SK-N-DZ (cell line): ENCODE measurements around the gene COP1.

Experiments
- DNase-seq: peaks from one replicate; pipeline ENCODE4 v3.0.0-alpha.2; 2015; ENCODE audit warnings: low spot score

COP1 gene

DNA sequence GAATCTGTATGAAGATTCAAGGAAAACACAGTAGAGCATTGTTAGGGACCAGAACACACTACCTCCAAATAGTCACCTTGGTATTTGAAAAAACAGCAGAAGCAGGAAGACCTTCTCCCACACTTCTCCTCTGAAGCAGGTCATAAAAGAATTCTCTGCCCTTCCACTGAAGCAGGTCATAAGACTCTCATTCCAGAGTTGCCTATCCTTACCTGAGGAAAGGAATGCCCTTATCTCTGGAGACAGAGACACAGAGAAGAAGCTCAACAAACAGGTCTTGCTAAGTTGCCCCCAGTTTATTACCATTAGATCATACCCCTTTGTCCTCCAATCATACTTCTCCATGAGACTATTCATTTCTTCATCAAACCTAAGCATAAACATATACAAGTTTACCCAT is 237.9 kb downstream of the COP1 start:
- DNase-seq: no peak

GRCh38 chr1:175968486-175969172 is 238.5 kb downstream of the COP1 start:
- no peak for DNase-seq

GRCh38 chr1:175963740-175964139 is 243.3 kb downstream of the COP1 start:
- DNase-seq: no peak

DNA sequence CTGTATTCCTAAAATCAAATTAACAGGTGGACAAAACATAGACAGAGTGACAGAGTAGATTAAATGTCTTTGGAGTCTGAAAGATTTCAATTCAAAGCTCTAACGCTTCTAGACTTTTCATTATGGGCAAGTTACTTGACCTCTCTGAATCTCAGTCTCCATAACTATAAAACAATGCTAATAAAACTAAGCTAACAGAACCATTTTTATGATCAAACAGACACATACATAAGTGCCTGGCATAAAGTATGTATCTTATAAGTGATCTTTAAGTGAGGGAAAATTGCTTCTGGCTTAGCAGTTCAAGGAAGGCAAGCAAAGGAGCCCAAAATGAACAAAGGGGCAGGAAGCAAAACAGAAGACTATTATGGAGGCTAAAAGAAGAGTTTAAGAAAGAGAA is 246.9 kb downstream of the COP1 start:
- no peak for DNase-seq

DNA sequence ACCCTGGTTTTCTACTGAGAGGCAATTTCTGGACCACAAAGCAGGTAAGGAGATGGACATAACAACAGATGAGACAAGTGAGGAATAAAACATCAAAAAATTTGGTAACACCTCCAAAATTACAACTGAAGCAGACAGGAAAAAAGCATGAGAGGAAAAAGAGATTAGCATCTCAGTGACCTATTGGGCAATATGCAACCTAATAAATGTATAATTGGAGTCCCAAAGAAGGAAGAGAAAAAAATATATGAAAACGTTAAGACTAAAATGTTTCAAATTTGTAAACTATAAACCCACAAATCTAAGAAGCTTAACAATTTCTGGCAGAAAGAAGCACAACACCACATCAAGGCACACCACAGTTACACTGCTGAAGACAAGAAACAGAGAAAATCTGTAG is 255.5 kb downstream of the COP1 start:
- no peak for DNase-seq

GRCh38 chr1:175947771-175948170 is 259.3 kb downstream of the COP1 start:
- no peak for DNase-seq

GRCh38 chr1:175944591-175944990 is 262.5 kb downstream of the COP1 start:
- DNase-seq: no peak

DNA sequence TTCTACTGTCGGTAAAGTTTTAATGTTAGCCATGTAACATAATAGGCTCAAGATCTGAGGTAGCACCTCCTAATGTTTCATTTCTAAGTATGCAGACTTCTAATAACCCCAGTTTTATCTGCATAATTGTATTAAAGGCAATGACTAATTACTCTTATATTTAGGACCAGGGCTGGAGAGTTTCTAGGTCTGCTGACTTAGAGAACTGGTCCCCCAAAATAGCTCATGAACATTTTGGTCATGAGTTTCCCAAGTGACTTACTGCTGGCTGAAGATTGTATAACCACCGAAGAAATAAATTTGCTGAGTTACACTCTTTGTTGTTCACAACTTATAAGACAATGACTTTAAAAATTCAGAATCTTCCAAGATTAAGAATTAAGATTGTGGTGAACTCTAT is 265.9 kb downstream of the COP1 start:
- no peak for DNase-seq

DNA sequence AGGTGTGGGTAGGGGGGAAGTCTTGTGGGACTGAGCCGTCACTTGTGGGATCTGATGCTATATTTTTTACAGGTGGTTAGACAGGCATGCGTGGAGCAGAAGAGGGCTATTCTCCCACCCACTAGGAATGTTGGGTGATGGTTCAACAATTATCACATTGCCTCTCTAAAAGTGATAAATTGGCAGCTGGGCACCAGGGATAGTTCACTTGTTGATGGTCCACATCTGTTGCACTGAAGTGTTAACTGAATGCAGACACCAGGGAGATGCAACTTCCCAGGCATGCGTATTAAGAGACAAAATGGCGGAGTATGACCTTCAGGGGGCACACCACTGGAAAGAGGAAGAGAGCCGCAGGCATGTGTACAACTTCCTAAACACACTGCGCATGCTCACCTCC is 270.4 kb downstream of the COP1 start:
- no peak for DNase-seq

DNA sequence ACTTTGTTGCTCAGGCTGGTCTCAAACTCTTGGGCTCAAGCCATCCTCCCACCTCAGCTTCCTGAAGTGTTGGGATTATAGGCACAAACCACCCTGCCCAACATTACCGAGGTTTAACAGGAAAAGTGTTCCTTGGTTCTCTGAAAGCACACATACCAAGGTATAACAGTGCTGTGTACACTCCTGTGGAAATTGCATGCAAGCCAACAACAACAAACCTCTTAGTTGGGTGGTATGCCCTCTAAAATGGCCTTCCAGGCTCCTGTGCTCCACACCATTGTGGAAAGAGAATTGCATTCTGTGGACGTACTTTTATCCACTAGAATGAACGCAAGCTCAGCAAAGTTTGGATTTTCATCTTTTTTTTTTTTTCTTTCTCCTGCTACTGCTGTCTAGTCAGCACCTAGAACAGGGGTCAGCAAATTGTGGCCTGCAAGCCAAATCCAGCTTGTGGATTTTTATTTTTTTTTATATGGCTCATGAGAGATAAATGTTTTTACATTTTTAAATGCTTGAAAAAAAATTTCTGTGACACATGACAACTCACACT is 271.4 kb downstream of the COP1 start:
- no peak for DNase-seq

GRCh38 chr1:175935166-175935565 is 271.9 kb downstream of the COP1 start:
- no peak for DNase-seq

GRCh38 chr1:175933801-175934200 is 273.3 kb downstream of the COP1 start:
- no peak for DNase-seq

DNA sequence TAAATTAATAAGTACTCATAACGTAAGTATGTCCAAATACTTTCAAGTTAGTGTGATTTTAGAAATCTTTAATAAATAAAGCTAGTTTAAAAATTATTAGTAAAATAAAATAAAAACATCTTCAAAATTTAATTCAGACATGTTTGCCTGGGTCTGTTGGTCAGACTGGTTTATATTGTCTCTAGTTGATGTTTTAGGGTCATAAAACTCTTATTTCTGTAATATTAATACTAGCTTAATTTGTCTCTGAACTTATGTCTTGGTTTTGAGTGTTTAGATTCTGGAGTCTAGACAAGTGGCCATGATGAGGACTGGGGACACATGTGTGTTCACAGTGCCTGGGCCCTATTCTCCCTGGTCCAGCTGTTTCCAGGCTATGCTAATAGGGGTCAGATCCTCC is 279.1 kb downstream of the COP1 start:
- DNase-seq: no peak

GRCh38 chr1:175922254-175922881 is 284.7 kb downstream of the COP1 start:
- no peak for DNase-seq

DNA sequence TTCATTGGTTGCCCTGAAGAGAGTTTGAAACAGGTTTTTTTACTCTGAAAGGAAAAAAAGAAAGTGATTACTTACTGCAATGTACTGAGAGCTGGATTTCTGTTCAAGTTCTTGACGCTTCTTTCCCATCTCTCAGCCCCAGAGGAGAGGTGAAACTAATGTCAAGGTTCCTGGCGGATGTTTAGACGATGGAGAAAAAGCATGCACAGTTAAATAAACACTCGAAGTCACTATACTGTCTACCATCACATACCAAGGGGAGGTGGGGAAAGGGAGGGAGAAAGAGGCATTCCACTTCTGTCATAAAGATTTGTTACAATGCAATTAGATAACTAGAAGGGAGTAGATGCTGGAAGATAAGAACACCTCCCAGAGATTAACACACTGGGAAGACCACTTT is 286.7 kb downstream of the COP1 start:
- DNase-seq: no peak

DNA sequence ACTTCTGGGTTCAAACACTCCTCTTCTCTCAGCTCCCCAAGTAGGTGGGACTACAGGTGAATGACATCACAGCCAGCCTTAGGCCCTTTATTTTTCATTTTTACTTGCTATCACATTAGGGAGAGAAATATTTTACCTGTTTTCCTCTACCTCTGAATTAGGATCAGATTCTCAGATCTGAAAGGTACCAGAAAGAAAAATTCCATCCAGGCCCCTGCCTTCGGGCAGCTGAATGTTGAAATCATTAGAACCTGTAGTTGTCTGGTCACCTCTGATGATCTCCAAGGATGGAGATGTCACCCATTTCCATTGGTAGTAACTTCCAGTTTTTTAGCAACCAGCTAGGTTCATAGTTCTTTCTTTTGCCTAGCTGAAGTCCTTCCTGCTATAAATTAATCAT is 288.1 kb downstream of the COP1 start:
- DNase-seq: no peak

DNA sequence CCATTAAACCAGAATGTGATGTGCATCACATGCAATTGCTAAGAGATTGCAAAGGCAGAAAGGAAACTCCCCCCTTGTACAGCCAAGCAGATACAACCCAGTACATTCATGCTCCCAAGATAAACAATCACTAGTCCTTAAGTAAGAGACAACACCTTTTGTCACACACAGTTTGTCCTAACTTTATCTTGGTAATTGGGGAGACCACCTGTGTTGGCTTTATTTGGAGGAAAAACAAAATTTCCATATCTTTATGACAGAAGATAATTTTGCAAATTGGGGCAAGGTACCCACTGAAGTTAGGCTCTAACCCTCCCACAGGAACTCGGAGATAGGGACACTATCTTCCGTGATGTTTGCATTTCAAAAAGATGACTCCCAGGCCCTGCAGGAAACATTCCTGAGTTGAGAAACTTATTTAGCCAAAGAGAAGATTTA is 288.7 kb downstream of the COP1 start:
- DNase-seq: no peak

DNA sequence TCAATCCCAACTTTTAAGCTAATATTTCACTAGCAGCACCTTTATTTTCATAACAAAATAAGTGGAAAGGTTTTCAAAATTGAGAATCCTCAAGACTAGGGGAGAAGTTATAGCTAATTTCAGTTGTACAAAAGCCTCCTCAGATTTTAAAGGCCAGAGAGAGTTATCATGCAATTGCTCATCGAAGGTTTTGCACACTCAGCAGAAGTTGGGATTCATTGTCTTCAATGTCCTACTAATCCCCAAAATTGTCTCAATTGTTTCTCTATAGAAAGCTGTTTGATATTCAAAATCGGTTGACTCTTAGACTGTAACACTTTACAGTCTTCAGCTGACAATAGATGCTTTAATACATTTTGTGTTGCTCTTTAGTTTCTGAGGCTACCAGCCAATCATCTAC is 293.0 kb downstream of the COP1 start:
- DNase-seq: no peak

GRCh38 chr1:175911138-175911537 is 295.9 kb downstream of the COP1 start:
- no peak for DNase-seq

GRCh38 chr1:175906370-175906769 is 300.7 kb downstream of the COP1 start:
- DNase-seq: no peak

DNA sequence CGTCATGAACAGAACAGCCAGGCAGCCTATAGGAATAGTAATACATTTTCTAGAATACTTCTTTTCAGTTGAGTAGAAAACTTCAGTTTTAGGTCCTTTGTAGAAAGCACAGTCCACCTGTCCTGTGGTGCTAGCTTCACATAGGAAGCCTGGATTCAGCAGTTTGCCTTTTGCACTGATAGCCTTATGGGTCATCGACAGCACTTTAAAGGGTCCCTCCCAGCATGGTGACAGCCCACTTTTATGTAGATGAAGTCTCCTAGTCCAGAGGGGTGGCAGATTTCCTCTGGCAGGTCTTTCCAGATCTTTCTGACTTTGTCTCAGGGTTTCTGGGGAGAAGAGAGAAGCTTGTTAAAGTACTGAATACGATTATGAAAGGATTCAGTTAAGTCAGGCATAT is 302.3 kb downstream of the COP1 start:
- DNase-seq: no peak

- DNase-seq: no peak
These were observed 304.8 kb downstream of the COP1 start for GRCh38 chr1:175902281-175902680.

DNA sequence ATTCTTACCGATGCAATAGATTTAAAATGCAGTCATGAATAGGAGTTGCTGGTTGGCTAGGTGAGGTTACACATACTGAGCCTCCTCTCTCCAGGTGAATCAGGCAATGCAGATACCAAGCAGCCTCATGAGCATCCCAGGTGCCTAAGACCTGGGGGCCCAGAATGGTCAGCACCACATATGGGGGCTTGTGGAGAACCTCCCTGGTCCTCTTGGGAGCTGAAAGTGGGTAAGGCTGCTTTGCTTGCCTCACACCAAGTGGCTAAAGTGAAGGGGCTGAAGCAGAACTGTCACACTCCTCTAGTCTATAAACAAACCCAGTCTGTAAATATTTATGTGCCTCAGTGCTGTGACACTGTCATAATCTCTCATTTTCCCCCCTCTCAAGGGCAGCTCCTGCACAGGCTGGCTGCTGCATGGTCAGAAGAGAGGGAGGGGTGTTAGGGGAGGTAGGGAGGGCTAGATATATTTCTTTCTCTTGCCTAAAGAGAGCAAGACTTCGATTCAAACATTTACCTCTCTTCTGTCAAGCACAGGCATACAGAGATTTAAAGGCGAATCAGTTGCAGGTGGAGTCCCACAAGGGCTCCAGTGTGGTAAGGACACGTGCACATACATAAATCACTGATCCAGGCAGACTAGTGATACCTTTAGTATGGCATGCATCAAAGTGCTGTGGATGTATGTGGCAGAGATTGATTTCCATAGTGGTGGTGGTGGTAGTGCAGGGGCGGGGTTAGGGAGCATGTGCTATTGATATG is 305.8 kb downstream of the COP1 start:
- DNase-seq: no peak
